WTC11 (cell line): ENCODE measurements around the gene CEBPE. TPM values are rescaled to one million over a fixed set of nuclear protein-coding genes. Genes with fewer than 3 reads are reported as not detected.
A peak's percentile ranks its signal among the peaks of the same experiment; 100 is the strongest.

Experiments
- ATAC-seq: fragments of 200-7000 bp; cut with Tn5 transposase; 2 replicates; pipeline ENCODE4 v1.10.0; 2021; ENCODE audit warnings: mild to moderate bottlenecking, moderate library complexity
- CTCF ChIA-PET: fragments of 300-600 bp; sonication (Branson Sonifier 250); formaldehyde crosslinking; loops from one replicate; lab custom pipeline; 2021; ENCODE audit warnings: antibody characterized with exemption; lab: Charles Lee
- POLR2A ChIA-PET: fragments of 350-600 bp; sonication (Branson Sonifier 250); formaldehyde crosslinking; loops from one replicate; lab custom pipeline; 2021; ENCODE audit warnings: antibody characterized with exemption; lab: Charles Lee
- DNase-seq: peaks from one replicate; pipeline ENCODE4 v3.0.0; 2021; ENCODE audit warnings: low spot score
- H3K27ac Mint-ChIP-seq: 2 replicates; pipeline ENCODE4 v1.8.0; 2021; ENCODE audit warnings: mixed read lengths
- H3K27me3 Mint-ChIP-seq: 2 replicates; pipeline ENCODE4 v1.8.0; 2021; ENCODE audit warnings: low read depth, mild to moderate bottlenecking, moderate library complexity, mixed read lengths
- H3K36me3 Mint-ChIP-seq: 2 replicates; pipeline ENCODE4 v1.8.0; 2021; ENCODE audit warnings: mixed read lengths
- H3K4me1 Mint-ChIP-seq: 2 replicates; pipeline ENCODE4 v1.8.0; 2022; ENCODE audit warnings: mixed read lengths
- H3K4me3 Mint-ChIP-seq: 2 replicates; pipeline ENCODE4 v1.8.0; 2021; ENCODE audit warnings: mild to moderate bottlenecking, moderate library complexity, mixed read lengths
- H3K9me3 Mint-ChIP-seq: 2 replicates; pipeline ENCODE4 v1.8.0; 2021; ENCODE audit warnings: mixed read lengths
- FOXJ3 ChIP-seq: sonication (generic); formaldehyde crosslinking; IDR thresholded peaks from 2 replicates; pipeline ENCODE4 v1.9.0; 2021; ENCODE audit warnings: missing genetic modification reagents, mild to moderate bottlenecking, borderline replicate concordance
- SMAD3 ChIP-seq: sonication (generic); formaldehyde crosslinking; IDR thresholded peaks from 2 replicates; pipeline ENCODE4 v1.8.0; 2022; ENCODE audit warnings: missing genetic modification reagents, mild to moderate bottlenecking, borderline replicate concordance
- ZNF219 ChIP-seq: sonication (generic); formaldehyde crosslinking; IDR thresholded peaks from 2 replicates; pipeline ENCODE4 v1.8.0; 2023; ENCODE audit warnings: missing genetic modification reagents, mild to moderate bottlenecking, borderline replicate concordance
- total RNA-seq: library from RNA; stranded (reverse); gene quantifications from 3 replicates; pipeline ENCODE4 v1.2.3, GENCODE V29; 2021
- TF ChIP-seq, protein P1 (sequence below): fragments of 250-450 bp; sonication (Bioruptor Pico); IDR thresholded peaks from 2 replicates; pipeline ENCODE4 v1.9.0; 2021; ENCODE audit warnings: mild to moderate bottlenecking
- TF ChIP-seq, protein P2 (sequence below): sonication (generic); formaldehyde crosslinking; IDR thresholded peaks from 2 replicates; pipeline ENCODE4 v1.8.1; 2023; ENCODE audit warnings: mild to moderate bottlenecking, missing genetic modification reagents, borderline replicate concordance
- TF ChIP-seq, protein P3 (sequence below): sonication (generic); formaldehyde crosslinking; IDR thresholded peaks from 2 replicates; pipeline ENCODE4 v1.8.0; 2022; ENCODE audit warnings: mild to moderate bottlenecking, missing genetic modification reagents
- TF ChIP-seq, protein P4 (sequence below): fragments of 250-450 bp; sonication (Bioruptor Pico); conservative IDR thresholded peaks from 2 replicates; pipeline ENCODE4 v1.9.0; 2021; ENCODE audit warnings: mild to moderate bottlenecking
- TF ChIP-seq, protein P5 (sequence below): sonication (generic); formaldehyde crosslinking; IDR thresholded peaks from 2 replicates; pipeline ENCODE4 v1.8.1; 2022; ENCODE audit warnings: mild to moderate bottlenecking, missing genetic modification reagents, moderate library complexity, borderline replicate concordance
- TF ChIP-seq, protein P6 (sequence below): sonication (generic); formaldehyde crosslinking; IDR thresholded peaks from 2 replicates; pipeline ENCODE4 v1.8.1; 2023; ENCODE audit warnings: mild to moderate bottlenecking, missing genetic modification reagents, moderate library complexity
- TF ChIP-seq, protein P7 (sequence below): sonication (generic); formaldehyde crosslinking; IDR thresholded peaks from 2 replicates; pipeline ENCODE4 v1.8.1; 2023; ENCODE audit warnings: mild to moderate bottlenecking, missing genetic modification reagents

CEBPE gene
- total RNA-seq, 1 experiment from 2014 or later, result not detected

DNA sequence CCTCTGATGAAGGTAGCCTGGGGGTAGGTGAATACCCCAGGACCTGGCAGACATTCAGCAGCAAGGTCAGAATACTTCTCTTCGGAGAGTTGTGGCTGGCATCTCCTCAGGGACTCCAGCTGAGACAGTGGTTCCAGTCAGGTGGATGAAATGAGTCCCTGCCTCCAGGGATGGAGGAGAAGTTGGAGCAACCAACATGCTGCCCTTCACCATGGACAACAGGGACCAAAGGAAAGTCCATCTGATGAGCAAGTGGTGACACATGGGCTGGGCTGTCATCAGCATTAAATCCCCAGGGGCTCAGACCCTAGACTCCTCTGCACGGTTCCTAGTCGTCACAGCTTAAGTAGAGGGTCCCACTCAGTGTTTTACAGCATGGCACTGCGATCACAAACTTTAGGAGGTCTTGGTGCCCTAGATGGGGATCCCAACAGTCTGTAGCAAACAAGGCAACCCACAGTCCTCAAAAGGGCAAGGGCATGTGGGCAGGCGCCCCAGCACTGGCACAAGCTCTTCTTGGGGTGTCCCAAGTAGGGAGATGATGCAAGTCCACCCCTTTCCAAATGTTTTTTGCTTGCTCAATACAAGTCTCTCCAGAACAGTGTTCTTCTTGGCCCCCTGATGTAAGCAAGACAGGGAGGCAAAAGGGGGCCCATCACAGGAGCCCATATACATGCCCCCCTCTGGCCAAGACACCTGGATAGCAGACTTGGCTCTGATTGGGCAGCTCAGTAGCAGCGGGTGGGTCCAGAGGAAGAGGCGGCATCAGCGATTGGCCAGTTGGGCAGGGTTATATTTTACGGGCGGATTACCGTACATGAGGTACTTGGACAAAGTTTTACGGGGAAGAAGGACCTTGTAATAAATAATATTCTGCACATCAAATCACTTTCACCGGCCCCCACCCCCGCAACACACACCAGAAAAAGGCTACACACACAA is 50.9 kb downstream of the CEBPE start:
- peaks cover 38% of the 10 kb centered on the region for H3K4me1 Mint-ChIP-seq
- no peaks in the 10 kb centered on the region for H3K27me3 Mint-ChIP-seq
- ATAC-seq (no peak), DNase-seq (no peak)
- TF ChIP-seq, protein P1, sequence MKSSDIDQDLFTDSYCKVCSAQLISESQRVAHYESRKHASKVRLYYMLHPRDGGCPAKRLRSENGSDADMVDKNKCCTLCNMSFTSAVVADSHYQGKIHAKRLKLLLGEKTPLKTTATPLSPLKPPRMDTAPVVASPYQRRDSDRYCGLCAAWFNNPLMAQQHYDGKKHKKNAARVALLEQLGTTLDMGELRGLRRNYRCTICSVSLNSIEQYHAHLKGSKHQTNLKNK (CRISPR knock-in tag), result no peak
- TF ChIP-seq, protein P2, sequence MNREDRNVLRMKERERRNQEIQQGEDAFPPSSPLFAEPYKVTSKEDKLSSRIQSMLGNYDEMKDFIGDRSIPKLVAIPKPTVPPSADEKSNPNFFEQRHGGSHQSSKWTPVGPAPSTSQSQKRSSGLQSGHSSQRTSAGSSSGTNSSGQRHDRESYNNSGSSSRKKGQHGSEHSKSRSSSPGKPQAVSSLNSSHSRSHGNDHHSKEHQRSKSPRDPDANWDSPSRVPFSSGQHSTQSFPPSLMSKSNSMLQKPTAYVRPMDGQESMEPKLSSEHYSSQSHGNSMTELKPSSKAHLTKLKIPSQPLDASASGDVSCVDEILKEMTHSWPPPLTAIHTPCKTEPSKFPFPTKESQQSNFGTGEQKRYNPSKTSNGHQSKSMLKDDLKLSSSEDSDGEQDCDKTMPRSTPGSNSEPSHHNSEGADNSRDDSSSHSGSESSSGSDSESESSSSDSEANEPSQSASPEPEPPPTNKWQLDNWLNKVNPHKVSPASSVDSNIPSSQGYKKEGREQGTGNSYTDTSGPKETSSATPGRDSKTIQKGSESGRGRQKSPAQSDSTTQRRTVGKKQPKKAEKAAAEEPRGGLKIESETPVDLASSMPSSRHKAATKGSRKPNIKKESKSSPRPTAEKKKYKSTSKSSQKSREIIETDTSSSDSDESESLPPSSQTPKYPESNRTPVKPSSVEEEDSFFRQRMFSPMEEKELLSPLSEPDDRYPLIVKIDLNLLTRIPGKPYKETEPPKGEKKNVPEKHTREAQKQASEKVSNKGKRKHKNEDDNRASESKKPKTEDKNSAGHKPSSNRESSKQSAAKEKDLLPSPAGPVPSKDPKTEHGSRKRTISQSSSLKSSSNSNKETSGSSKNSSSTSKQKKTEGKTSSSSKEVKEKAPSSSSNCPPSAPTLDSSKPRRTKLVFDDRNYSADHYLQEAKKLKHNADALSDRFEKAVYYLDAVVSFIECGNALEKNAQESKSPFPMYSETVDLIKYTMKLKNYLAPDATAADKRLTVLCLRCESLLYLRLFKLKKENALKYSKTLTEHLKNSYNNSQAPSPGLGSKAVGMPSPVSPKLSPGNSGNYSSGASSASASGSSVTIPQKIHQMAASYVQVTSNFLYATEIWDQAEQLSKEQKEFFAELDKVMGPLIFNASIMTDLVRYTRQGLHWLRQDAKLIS (CRISPR knock-in tag), result no peak
- TF ChIP-seq, protein P3, sequence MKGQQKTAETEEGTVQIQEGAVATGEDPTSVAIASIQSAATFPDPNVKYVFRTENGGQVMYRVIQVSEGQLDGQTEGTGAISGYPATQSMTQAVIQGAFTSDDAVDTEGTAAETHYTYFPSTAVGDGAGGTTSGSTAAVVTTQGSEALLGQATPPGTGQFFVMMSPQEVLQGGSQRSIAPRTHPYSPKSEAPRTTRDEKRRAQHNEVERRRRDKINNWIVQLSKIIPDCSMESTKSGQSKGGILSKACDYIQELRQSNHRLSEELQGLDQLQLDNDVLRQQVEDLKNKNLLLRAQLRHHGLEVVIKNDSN (CRISPR knock-in tag), result no peak
- TF ChIP-seq, protein P4, sequence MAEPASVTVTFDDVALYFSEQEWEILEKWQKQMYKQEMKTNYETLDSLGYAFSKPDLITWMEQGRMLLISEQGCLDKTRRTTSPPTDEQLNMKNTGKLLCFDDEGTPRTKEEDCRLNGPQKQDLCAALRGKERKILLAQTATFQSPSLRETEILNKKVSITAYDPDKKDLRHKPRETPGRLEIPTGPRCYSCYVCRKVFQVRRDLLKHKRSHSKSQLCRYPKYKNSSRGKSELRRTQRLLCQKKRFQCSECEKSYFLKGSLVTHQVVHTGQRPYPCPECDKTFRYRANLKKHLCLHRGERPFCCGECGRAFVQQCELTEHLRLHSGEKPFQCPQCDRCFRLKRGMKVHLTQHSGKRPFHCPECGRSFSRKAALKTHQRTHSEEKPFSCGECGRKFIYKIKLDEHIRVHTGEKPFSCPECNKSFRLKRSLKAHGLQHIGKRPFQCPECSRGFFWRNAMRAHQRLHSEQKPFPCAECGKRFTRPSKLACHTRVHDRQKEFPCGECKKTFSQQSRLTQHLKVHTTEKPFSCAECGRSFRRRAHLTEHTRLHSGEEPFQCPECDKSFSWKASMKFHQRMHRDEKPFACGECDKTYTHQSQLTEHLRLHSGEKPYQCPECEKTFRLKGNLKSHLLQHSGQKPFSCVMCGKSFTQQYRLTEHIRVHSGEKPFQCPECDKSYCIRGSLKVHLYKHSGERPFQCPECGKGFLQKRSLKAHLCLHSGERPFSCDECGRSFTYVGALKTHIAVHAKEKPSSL, result no peak
- TF ChIP-seq FOXJ3 (no peak), ZNF219 (CRISPR knock-in tag) (no peak), SMAD3 (CRISPR knock-in tag) (no peak)
- TF ChIP-seq, protein P5, sequence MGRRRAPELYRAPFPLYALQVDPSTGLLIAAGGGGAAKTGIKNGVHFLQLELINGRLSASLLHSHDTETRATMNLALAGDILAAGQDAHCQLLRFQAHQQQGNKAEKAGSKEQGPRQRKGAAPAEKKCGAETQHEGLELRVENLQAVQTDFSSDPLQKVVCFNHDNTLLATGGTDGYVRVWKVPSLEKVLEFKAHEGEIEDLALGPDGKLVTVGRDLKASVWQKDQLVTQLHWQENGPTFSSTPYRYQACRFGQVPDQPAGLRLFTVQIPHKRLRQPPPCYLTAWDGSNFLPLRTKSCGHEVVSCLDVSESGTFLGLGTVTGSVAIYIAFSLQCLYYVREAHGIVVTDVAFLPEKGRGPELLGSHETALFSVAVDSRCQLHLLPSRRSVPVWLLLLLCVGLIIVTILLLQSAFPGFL (CRISPR knock-in tag), result no peak
- TF ChIP-seq, protein P6, sequence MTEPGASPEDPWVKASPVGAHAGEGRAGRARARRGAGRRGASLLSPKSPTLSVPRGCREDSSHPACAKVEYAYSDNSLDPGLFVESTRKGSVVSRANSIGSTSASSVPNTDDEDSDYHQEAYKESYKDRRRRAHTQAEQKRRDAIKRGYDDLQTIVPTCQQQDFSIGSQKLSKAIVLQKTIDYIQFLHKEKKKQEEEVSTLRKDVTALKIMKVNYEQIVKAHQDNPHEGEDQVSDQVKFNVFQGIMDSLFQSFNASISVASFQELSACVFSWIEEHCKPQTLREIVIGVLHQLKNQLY (CRISPR knock-in tag), result no peak
- TF ChIP-seq, protein P7, sequence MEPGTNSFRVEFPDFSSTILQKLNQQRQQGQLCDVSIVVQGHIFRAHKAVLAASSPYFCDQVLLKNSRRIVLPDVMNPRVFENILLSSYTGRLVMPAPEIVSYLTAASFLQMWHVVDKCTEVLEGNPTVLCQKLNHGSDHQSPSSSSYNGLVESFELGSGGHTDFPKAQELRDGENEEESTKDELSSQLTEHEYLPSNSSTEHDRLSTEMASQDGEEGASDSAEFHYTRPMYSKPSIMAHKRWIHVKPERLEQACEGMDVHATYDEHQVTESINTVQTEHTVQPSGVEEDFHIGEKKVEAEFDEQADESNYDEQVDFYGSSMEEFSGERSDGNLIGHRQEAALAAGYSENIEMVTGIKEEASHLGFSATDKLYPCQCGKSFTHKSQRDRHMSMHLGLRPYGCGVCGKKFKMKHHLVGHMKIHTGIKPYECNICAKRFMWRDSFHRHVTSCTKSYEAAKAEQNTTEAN (CRISPR knock-in tag), result no peak
- H3K27ac Mint-ChIP-seq, result peak overlapping the region; percentile 71; the same call in 1 of the 2 replicates
- peak overlapping the region; percentile 48 for H3K4me3 Mint-ChIP-seq
- H3K36me3 Mint-ChIP-seq, result peaks cover 75% of the 10 kb centered on the region
- ChIA-PET POLR2A (interaction anchor here (0.6 to 2.0 kb wide), 6 partner anchors 9 to 122 kb away, joined by 3 to 12 read pairs (median 4); partner anchors contain the start of genes ACIN1 and C14orf119), CTCF (interaction anchor here (0.5 to 2.2 kb wide), 91 partner anchors 10 to 1352 kb away, joined by 3 to 160 read pairs (median 6); partner anchors contain the start of genes ACIN1, AJUBA, BCL2L2 and C14orf119)
- H3K9me3 Mint-ChIP-seq, result no peaks in the 10 kb centered on the region

Other genes with a start within 250 kb of the CEBPE start
- 18.4 to 24.0 TPM (median 19.0 TPM) in 3 replicates for gene LRP10, start 247.5 kb downstream of the CEBPE start, total RNA-seq
- 1.1 to 1.5 TPM (median 1.5 TPM) in 3 replicates for gene REM2, start 236.0 kb downstream of the CEBPE start, total RNA-seq
- gene RBM23, start 200.1 kb downstream of the CEBPE start, total RNA-seq, result 42.4 to 49.4 TPM (median 47.4 TPM) in 3 replicates
- 119 to 124 TPM (median 123 TPM) in 3 replicates for gene PRMT5, start 189.9 kb downstream of the CEBPE start, total RNA-seq
- gene HAUS4, start 162.2 kb downstream of the CEBPE start, total RNA-seq, result 52.4 to 57.6 TPM (median 53.5 TPM) in 3 replicates
- gene AJUBA, start 136.7 kb downstream of the CEBPE start, total RNA-seq, result 28.8 to 35.8 TPM (median 33.8 TPM) in 3 replicates
- 8.1 to 12.8 TPM (median 11.9 TPM) in 3 replicates for gene C14orf93, start 109.1 kb downstream of the CEBPE start, total RNA-seq
- gene PSMB5, start 84.4 kb downstream of the CEBPE start, total RNA-seq, result 200 to 224 TPM (median 203 TPM) in 3 replicates
- gene PSMB11, start 77.0 kb downstream of the CEBPE start, total RNA-seq, result not detected in 3 replicates
- 17.9 to 18.8 TPM (median 18.8 TPM) in 3 replicates for gene CDH24, start 61.7 kb downstream of the CEBPE start, total RNA-seq
- gene ACIN1, start 24.1 kb downstream of the CEBPE start, total RNA-seq, result 196 to 229 TPM (median 204 TPM) in 3 replicates
- 67.8 to 81.3 TPM (median 71.3 TPM) in 3 replicates for gene C14orf119, start 23.8 kb downstream of the CEBPE start, total RNA-seq
- 0.07 to 0.11 TPM in 2 of 3 replicates, not detected in the other for gene CIROP, start 14.3 kb downstream of the CEBPE start, total RNA-seq
- gene SLC7A8, start 64.4 kb upstream of the CEBPE start, total RNA-seq, result 200 to 207 TPM (median 201 TPM) in 3 replicates
- gene RNF212B, start 118.7 kb upstream of the CEBPE start, total RNA-seq, result 0.27 to 0.55 TPM (median 0.46 TPM) in 3 replicates
- 9.4 to 10.7 TPM (median 10.1 TPM) in 3 replicates for gene HOMEZ, start 166.9 kb upstream of the CEBPE start, total RNA-seq
- gene PPP1R3E, start 183.6 kb upstream of the CEBPE start, total RNA-seq, result 4.1 to 7.4 TPM (median 5.9 TPM) in 3 replicates
- gene BCL2L2, start 187.6 kb upstream of the CEBPE start, total RNA-seq, result 15.5 to 18.2 TPM (median 16.9 TPM) in 3 replicates
- gene PABPN1, start 202.2 kb upstream of the CEBPE start, total RNA-seq, result 290 to 321 TPM (median 295 TPM) in 3 replicates
- gene SLC22A17, start 233.6 kb upstream of the CEBPE start, total RNA-seq, result 42.3 to 52.4 TPM (median 51.4 TPM) in 3 replicates
- 35.3 to 47.4 TPM (median 43.5 TPM) in 3 replicates for gene EFS, start 245.9 kb upstream of the CEBPE start, total RNA-seq